B cell (primary cell): Measurements from ENCODE around the gene NAA60. TPM values are rescaled to one million over a fixed set of nuclear protein-coding genes. Genes with fewer than 3 reads are reported as not detected.
"Not testable (repeated sequence)": the region's sequence is repeated elsewhere in the genome, so short reads cannot be mapped to it uniquely, and the experiment has no call there.

ENCODE experiments used
- ATAC-seq: fragments of 200-7000 bp; cut with Tn5 transposase; one replicate; pipeline ENCODE4 v1.10.0; 2021; ENCODE audit warnings: low read depth, mild to moderate bottlenecking, moderate number of reproducible peaks, moderate library complexity
- CTCF ChIA-PET: fragments of 350-600 bp; sonication (Branson Sonifier 250); formaldehyde crosslinking; loops from one replicate; lab custom pipeline; 2021; ENCODE audit warnings: antibody characterized with exemption, inconsistent platforms; lab: Charles Lee
- POLR2A ChIA-PET: fragments of 350-600 bp; sonication (Branson Sonifier 250); formaldehyde crosslinking; loops from one replicate; lab custom pipeline; 2021; ENCODE audit warnings: antibody characterized with exemption; lab: Charles Lee
- DNase-seq: peaks from one replicate; pipeline ENCODE4 v3.0.0; 2013
- H2AFZ ChIP-seq: 2 replicates; pipeline ENCODE4 v1.6.1; 2012; ENCODE audit warnings: mild to moderate bottlenecking, low read depth, low read length; ENCODE audit not compliant: insufficient read depth, poor library complexity, severe bottlenecking
- H3K27ac ChIP-seq, 2 donors: 1 replicate in 1 of 2; 2 replicates in 1 of 2; pipeline ENCODE4 v1.5.1; 2012 to 2013; ENCODE audit warnings: low read length in 2 of 2, mild to moderate bottlenecking in 2 of 2, moderate library complexity in 1 of 2
- H3K27me3 ChIP-seq, 4 experiments: fragments of 200-600 bp in 1 of 4; sonication (generic) in 1 of 4; replicated peaks in 1 of 4; 1 replicate in 2 of 4; 2 replicates in 2 of 4; pipeline versions ENCODE4 v1.6.1 to v1.7.0; 2013 to 2016; ENCODE audit warnings: low read length in 3 of 4, mild to moderate bottlenecking in 2 of 4, mixed read lengths in 1 of 4, moderate library complexity in 1 of 4; ENCODE audit not compliant: insufficient read depth in 4 of 4, control insufficient read depth in 3 of 4; ENCODE audit errors: control extremely low read depth in 1 of 4
- H3K36me3 ChIP-seq, 2 experiments: replicated peaks in 1 of 2; 1 replicate in 1 of 2; 2 replicates in 1 of 2; pipeline versions ENCODE4 v1.6.1 to v1.7.1; 2013; ENCODE audit warnings: low read length in 1 of 2; ENCODE audit not compliant: insufficient read depth in 2 of 2, control insufficient read depth in 1 of 2; ENCODE audit errors: control extremely low read depth in 1 of 2, extremely low read depth in 1 of 2
- H3K4me1 ChIP-seq, 2 donors: fragments of 200-600 bp in 1 of 2; sonication (generic) in 1 of 2; 1 replicate in 1 of 2; 2 replicates in 1 of 2; pipeline versions ENCODE4 v1.5.1 to v1.6.1; 2013 to 2017; ENCODE audit warnings: low read length in 2 of 2; ENCODE audit not compliant: control insufficient read depth in 2 of 2, insufficient read depth in 2 of 2
- H3K4me2 ChIP-seq: replicated peaks from 2 replicates; pipeline ENCODE3; 2012; ENCODE audit warnings: mild to moderate bottlenecking, low read depth, low read length; ENCODE audit not compliant: poor library complexity, severe bottlenecking
- H3K4me3 ChIP-seq, 5 experiments: fragments of 200-600 bp in 1 of 5; sonication (generic) in 1 of 5; 1 replicate in 3 of 5; 2 replicates in 2 of 5; pipeline versions ENCODE4 v1.5.1 to v1.7.0; 2011 to 2016; ENCODE audit warnings: low read length in 4 of 5, mild to moderate bottlenecking in 4 of 5, low read depth in 2 of 5, control low read depth in 1 of 5, moderate library complexity in 1 of 5; ENCODE audit not compliant: insufficient read depth in 1 of 5; ENCODE audit errors: control extremely low read depth in 1 of 5, extremely low read depth in 1 of 5
- H3K79me2 ChIP-seq: fragments of 200-600 bp; sonication (generic); one replicate; pipeline ENCODE4 v1.6.0; 2016; ENCODE audit warnings: low read length; ENCODE audit not compliant: control insufficient read depth, insufficient read depth
- H3K9ac ChIP-seq: fragments of 200-600 bp; sonication (generic); 2 replicates; pipeline ENCODE4 v1.6.1; 2017; ENCODE audit warnings: mild to moderate bottlenecking, low read length, moderate library complexity
- H3K9me3 ChIP-seq, 3 donors: one replicate each; pipeline versions ENCODE4 v1.6.1 to v1.7.1; 2013; ENCODE audit warnings: low read length in 2 of 3; ENCODE audit not compliant: control insufficient read depth in 2 of 3, insufficient read depth in 1 of 3; ENCODE audit errors: control extremely low read depth in 1 of 3
- H4K20me1 ChIP-seq: 2 replicates; pipeline ENCODE4 v1.6.0; 2012; ENCODE audit warnings: mild to moderate bottlenecking, low read length; ENCODE audit not compliant: insufficient read depth, control insufficient read depth, poor library complexity, severe bottlenecking
- H3K27ac Mint-ChIP-seq: one replicate; pipeline ENCODE4 v1.8.0; 2021; ENCODE audit warnings: mixed read lengths
- H3K27me3 Mint-ChIP-seq: one replicate; pipeline ENCODE4 v1.8.0; 2021; ENCODE audit warnings: mixed read lengths
- H3K4me1 Mint-ChIP-seq: one replicate; pipeline ENCODE4 v1.8.0; 2021; ENCODE audit warnings: mixed read lengths
- H3K4me3 Mint-ChIP-seq: one replicate; pipeline ENCODE4 v1.8.0; 2021; ENCODE audit warnings: mixed read lengths
- H3K9me3 Mint-ChIP-seq: one replicate; pipeline ENCODE4 v1.8.0; 2022; ENCODE audit warnings: mixed read lengths; ENCODE audit not compliant: insufficient read depth
- EZH2 ChIP-seq: IDR thresholded peaks from 2 replicates; pipeline ENCODE4 v1.6.1; 2012; ENCODE audit warnings: borderline replicate concordance, low read depth, mild to moderate bottlenecking, moderate library complexity, low read length; ENCODE audit not compliant: insufficient read depth, poor library complexity, severe bottlenecking
- WGBS: methylation state at CpG from one replicate; pipeline ENCODE4 v1.1.5; 2013; ENCODE audit warnings: missing lambda C conversion rate; ENCODE audit not compliant: insufficient coverage; 5-methylcytosine and 5-hydroxymethylcytosine counted together
- intact Hi-C: fragments of 100-400 bp; cut with micrococcal nuclease; formaldehyde crosslinking; loops from one replicate; pipeline ENCODE4 v1.10.0; 2022
- polyA plus RNA-seq: library from polyadenylated mRNA; depleted of rRNA; stranded (reverse); fragments of >200 nt; gene quantifications from 2 replicates; pipeline ENCODE4 v1.2.3, GENCODE V29; 2012
- total RNA-seq, 2 donors: library from RNA; stranded (reverse); fragments of 120-200 nt in 1 of 2; gene quantifications; 1 replicate in 1 of 2; 2 replicates in 1 of 2; pipeline versions ENCODE4 v1.2.3 to v1.2.4, GENCODE V29; 2013 to 2022
- TF ChIP-seq, protein P1 (sequence below): fragments of 200-600 bp; IDR thresholded peaks from one replicate; pipeline ENCODE4 v1.8.0; 2022; ENCODE audit warnings: antibody characterized with exemption, mild to moderate bottlenecking

Gene NAA60
- total and polyA plus RNA-seq, 2 donors (not counting 1 experiment from before 2014, with no cell fraction given): 50.9 to 54.3 TPM

DNA sequence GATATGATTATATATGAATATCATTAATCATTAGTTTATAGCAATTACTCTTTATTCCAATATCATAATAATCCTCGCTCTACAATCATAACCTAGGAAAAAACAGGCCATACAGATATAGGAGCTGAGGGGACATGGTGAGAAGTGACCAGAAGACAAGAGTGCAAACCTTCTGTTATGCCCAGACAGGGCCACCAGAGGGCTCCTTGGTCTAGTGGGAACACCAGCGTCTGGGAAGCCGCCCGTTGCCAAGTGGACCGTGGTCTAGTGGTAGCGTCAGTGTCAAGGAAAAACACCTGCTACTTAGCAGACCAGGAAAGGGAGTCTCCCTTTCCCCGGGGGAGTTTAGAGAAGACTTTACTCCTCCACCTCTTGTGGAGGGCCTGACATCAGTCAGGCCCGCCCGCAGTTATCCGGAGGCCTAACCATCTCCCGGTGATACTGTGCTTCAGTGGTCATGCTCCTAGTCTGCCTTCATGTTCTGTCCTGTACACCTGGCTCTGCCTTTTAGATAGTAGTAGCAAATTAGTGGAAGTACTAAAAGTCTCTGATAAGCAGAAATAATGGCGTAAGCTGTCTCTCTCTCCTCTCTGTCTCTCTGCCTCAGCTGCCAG is 83.8 kb downstream of the NAA60 start:
- Mint-ChIP-seq H3K4me3 (peak overlapping the region; percentile 14), H3K4me1 (peaks cover 11% of the 10 kb centered on the region)
- H4K20me1 ChIP-seq, H3K9me3 ChIP-seq, H3K27ac Mint-ChIP-seq, H3K27me3 Mint-ChIP-seq, H3K27ac ChIP-seq, ATAC-seq, H3K79me2 ChIP-seq, H3K9me3 Mint-ChIP-seq, H3K4me2 ChIP-seq, H3K4me3 ChIP-seq, H3K4me1 ChIP-seq, H3K27me3 ChIP-seq, H3K9ac ChIP-seq: not testable (repeated sequence)
- Histone ChIP-seq H2AFZ (peak overlapping the region; percentile 46), H3K36me3 (peaks cover 0 to 16% of the 10 kb centered on the region in 2 experiments)
- 100% methylated on average over 1 of the region's 12 CpGs for WGBS
- CTCF ChIA-PET: interaction anchor here (0.6 to 2.4 kb wide), 13 partner anchors 9 to 325 kb away, joined by 3 to 9 read pairs (median 4); partner anchors contain the start of genes DNASE1 and SLX4
- POLR2A ChIA-PET: interaction anchor here (0.8 kb wide), 1 partner anchor 68 kb away, joined by 3 read pairs; no protein-coding TSS in a partner anchor
- peak; percentile 69 for DNase-seq
- intact Hi-C loops: loop anchor here (10.0 kb wide), 2 partner anchors 347 to 1427 kb away; partner anchors contain the start of gene SEC14L5
- TF ChIP-seq, protein P1, sequence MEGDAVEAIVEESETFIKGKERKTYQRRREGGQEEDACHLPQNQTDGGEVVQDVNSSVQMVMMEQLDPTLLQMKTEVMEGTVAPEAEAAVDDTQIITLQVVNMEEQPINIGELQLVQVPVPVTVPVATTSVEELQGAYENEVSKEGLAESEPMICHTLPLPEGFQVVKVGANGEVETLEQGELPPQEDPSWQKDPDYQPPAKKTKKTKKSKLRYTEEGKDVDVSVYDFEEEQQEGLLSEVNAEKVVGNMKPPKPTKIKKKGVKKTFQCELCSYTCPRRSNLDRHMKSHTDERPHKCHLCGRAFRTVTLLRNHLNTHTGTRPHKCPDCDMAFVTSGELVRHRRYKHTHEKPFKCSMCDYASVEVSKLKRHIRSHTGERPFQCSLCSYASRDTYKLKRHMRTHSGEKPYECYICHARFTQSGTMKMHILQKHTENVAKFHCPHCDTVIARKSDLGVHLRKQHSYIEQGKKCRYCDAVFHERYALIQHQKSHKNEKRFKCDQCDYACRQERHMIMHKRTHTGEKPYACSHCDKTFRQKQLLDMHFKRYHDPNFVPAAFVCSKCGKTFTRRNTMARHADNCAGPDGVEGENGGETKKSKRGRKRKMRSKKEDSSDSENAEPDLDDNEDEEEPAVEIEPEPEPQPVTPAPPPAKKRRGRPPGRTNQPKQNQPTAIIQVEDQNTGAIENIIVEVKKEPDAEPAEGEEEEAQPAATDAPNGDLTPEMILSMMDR: peak; percentile 71

DNA sequence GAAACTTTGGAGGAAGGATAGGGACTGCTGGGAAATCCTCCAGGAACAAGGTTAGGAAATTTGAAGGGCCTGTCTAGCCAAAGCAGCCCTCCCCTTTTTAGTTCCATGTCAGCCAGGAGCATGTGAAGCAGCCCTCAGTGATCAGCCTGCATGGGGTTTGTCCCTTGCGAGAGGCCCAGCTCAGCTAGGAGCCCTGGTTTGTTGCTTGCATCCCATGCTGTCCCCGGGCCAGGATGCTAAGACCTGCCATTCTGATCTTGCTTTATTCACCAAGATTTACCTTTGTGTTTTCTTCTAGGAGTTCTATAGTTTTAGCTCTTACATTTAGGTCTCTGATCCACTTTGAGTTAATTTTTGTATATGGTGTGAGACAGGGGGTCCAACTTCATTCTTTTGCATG is 84.9 kb downstream of the NAA60 start:
- no peaks in the 10 kb centered on the region for H3K9me3 Mint-ChIP-seq
- no peaks in the 10 kb centered on the region for H3K9me3 ChIP-seq
- intact Hi-C loops: loop anchor here (10.0 kb wide), 2 partner anchors 346 to 1426 kb away; partner anchors contain the start of gene SEC14L5
- H2AFZ ChIP-seq: no peak overlapping the region
- TF ChIP-seq EZH2: no peak
- CTCF ChIA-PET: interaction anchor here (0.6 to 0.9 kb wide), 2 partner anchors 46 to 122 kb away, joined by 3 read pairs; no protein-coding TSS in a partner anchor
- no peak overlapping the region for H3K4me3 Mint-ChIP-seq
- DNase-seq: no peak
- peaks cover 0 to 21% of the 10 kb centered on the region in 2 experiments for H3K36me3 ChIP-seq
- H3K9ac ChIP-seq: no peak overlapping the region
- H3K27ac ChIP-seq: no peak overlapping the region
- H3K4me3 ChIP-seq: no peak overlapping the region
- 100% methylated on average over 1 of the region's 2 CpGs for WGBS
- H3K27me3 ChIP-seq: no peaks in the 10 kb centered on the region
- H3K79me2 ChIP-seq: no peaks in the 10 kb centered on the region
- H3K4me2 ChIP-seq: no peak overlapping the region
- no peaks in the 10 kb centered on the region for H4K20me1 ChIP-seq
- ATAC-seq: no peak
- H3K27ac Mint-ChIP-seq: no peak overlapping the region
- POLR2A ChIA-PET: no interaction called here
- H3K4me1 ChIP-seq: peaks cover 0 to 5% of the 10 kb centered on the region in 2 donors
- H3K4me1 Mint-ChIP-seq: peaks cover 11% of the 10 kb centered on the region
- no peaks in the 10 kb centered on the region for H3K27me3 Mint-ChIP-seq
